HuH-7.5 (cell line): ENCODE measurements around the gene SMYD2.
A peak's percentile ranks its signal among the peaks of the same experiment; 100 is the strongest.

Source experiments
- DNase-seq: peaks from one replicate; pipeline ENCODE4 v3.0.0; 2011; ENCODE audit warnings: low spot score

The SMYD2 gene

GRCh38 chr1:214303141-214303930 lies 22.4 kb downstream of the SMYD2 start:
- no peak for DNase-seq

- DNase-seq: no peak
These were observed 24.3 kb downstream of the SMYD2 start for GRCh38 chr1:214305164-214305751.

- DNase-seq: no peak
These were observed 25.3 kb downstream of the SMYD2 start for GRCh38 chr1:214306269-214306668.

- DNase-seq: no peak
These were observed 29.1 kb downstream of the SMYD2 start for GRCh38 chr1:214310010-214310409.

GRCh38 chr1:214310777-214311690 lies 30.1 kb downstream of the SMYD2 start:
- DNase-seq: no peak

GRCh38 chr1:214312530-214313051 lies 31.6 kb downstream of the SMYD2 start:
- no peak for DNase-seq

GRCh38 chr1:214314178-214314843 lies 33.4 kb downstream of the SMYD2 start:
- DNase-seq: no peak

GRCh38 chr1:214316593-214316992 lies 35.6 kb downstream of the SMYD2 start:
- DNase-seq: no peak

GRCh38 chr1:214317300-214317699 lies 36.3 kb downstream of the SMYD2 start:
- no peak for DNase-seq

GRCh38 chr1:214317734-214318133 lies 36.8 kb downstream of the SMYD2 start:
- DNase-seq: no peak

- no peak for DNase-seq
These were observed 37.4 kb downstream of the SMYD2 start for GRCh38 chr1:214318356-214318755.

GRCh38 chr1:214318956-214319736 lies 38.2 kb downstream of the SMYD2 start:
- no peak for DNase-seq

- DNase-seq: no peak
These were observed 39.0 kb downstream of the SMYD2 start for GRCh38 chr1:214319938-214320337.

- no peak for DNase-seq
These were observed 40.9 kb downstream of the SMYD2 start for GRCh38 chr1:214321705-214322453.

- DNase-seq: no peak
These were observed 44.2 kb downstream of the SMYD2 start for GRCh38 chr1:214324896-214325800.

- no peak for DNase-seq
These were observed 45.4 kb downstream of the SMYD2 start for GRCh38 chr1:214326406-214326805.

GRCh38 chr1:214327514-214327913 lies 46.6 kb downstream of the SMYD2 start:
- no peak for DNase-seq

GRCh38 chr1:214328770-214329469 lies 48.0 kb downstream of the SMYD2 start:
- DNase-seq: peak; percentile 54
